GM12801 (cell line): Measurements from ENCODE around the gene GARIN5A.

Experiments
- TF ChIP-seq, protein P1 (sequence below): IDR thresholded peaks from one replicate; pipeline ENCODE4 v1.5.1; 2011; ENCODE audit warnings: control low read depth; ENCODE audit not compliant: insufficient read length; ENCODE audit errors: extremely low read depth

Gene GARIN5A

DNA sequence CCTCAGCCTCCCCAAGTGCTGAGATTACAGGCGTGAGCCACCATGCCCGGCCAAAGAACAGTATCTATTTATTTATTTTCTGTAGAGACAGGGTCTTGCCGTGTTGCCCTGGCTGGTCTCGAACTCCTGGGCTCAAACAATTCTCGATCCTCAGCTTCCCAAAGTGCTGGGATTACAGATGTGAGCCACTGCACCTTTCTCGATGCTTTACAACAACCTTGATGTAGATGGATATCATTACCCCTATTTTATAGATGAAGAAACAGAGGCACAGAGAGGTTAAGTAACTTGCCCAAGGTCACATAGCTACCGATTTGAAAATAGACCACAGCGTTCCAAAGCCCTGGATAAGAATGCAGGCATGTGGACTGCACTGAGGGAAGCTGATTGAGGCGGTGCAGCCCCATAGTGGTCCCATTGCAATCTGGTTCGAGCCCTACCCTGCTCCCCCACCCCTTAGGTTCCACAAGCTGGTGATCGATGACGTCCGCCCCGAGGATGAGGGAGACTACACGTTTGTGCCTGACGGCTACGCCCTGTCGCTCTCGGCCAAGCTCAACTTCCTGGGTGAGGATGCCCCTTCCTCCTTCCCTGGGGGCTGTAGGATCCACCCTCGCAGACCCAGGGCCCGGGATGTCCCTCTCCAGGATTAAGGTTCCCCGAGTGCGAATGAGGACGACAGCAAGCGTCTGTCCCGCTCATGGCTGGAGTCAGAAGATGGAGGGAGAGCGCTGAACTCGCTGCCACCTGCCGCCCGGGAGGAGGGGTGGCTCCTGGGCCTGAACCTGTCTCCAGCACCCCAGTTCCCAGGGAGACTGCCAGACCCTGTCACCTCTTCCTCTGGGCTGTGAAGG, 26.1 kb downstream of the GARIN5A start:
- TF ChIP-seq, protein P1, sequence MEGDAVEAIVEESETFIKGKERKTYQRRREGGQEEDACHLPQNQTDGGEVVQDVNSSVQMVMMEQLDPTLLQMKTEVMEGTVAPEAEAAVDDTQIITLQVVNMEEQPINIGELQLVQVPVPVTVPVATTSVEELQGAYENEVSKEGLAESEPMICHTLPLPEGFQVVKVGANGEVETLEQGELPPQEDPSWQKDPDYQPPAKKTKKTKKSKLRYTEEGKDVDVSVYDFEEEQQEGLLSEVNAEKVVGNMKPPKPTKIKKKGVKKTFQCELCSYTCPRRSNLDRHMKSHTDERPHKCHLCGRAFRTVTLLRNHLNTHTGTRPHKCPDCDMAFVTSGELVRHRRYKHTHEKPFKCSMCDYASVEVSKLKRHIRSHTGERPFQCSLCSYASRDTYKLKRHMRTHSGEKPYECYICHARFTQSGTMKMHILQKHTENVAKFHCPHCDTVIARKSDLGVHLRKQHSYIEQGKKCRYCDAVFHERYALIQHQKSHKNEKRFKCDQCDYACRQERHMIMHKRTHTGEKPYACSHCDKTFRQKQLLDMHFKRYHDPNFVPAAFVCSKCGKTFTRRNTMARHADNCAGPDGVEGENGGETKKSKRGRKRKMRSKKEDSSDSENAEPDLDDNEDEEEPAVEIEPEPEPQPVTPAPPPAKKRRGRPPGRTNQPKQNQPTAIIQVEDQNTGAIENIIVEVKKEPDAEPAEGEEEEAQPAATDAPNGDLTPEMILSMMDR = no peak

DNA sequence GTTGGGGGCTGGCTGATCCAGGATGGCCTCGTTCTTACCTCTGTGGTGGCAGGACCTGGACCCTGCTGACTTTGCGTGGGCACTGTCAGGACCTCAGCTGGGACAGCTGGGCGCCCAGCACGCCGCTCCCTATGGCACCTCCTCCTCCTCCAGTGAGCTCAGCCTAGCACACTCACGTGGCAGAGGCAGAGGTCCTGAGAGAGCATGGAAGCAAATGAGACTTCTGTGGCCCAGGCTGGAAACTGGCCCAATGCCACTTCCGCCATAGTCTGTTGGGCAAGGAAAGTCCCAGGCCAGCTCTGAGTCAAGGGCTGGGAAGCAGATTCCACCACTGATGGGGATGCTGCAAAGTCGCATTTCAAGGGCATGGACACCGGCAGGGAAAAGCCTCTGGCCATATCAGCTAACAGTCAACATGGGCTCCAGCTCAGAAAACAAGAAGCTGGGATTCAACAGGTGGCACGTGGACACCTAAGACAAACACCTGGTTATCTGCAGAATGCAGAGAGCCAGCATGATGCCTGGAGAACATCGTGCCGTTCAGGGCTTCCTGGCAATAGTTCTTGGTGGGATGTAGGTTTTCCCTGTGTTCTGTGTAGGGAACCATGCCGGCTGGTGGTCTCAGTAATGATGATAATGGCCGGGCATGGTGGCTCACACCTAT, 27.3 kb downstream of the GARIN5A start:
- TF ChIP-seq, protein P1 = no peak

DNA sequence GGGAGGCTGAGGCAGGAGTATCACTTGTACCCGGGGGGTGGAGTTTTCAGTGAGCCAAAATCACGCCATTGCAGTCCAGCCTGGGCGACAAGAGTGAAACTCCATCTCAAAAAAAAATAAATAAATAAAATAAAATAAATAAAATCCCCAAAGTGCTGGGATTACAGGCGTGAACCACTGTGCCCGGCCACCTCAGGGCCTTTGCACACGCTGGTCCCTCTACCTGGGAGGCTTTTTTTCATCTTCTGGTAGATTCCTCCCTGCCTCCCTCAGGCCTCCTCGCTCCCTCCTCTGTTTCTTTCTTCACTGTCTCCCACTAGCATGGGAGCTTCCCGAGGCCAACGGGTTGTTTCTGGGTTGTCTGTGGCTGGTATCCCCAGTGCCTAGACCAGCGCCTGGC, 28.9 kb downstream of the GARIN5A start:
- TF ChIP-seq, protein P1 = no peak

DNA sequence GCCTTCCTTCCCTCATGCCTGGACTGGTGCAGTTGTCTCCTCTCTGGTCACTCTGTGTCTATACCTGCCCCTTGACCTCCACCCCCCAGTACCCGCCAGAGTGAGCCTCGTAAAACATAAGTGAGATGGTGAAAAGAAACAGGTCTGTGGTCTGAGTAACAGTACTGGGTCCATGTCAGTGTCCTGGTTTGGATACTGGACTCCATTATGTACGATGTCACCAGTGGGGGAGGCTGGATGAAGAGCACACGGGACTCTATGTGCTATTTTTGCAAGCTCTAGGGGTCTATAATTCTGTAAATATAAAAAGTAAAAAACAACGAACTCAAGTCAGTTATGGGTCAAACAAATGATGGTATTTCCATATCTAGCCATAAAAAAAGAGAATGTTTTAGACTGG, 29.6 kb downstream of the GARIN5A start:
- TF ChIP-seq, protein P1 = no peak

DNA sequence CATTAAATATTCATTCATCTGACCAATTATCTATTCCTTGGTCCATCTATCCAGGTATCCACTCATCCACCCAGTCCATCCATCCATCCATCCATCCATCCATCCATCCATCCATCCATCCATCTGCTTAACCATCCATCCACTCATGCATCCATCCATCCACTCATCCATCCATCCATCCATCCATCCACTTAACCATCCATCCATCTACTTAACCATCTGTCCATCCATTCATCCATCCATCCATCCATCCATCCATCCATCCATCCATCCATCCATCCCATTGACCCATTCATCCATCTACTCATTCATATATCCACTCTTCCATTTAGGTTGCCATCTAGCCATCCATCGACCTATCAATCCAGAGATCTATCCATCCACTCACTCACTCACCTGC, 32.6 kb downstream of the GARIN5A start:
- TF ChIP-seq, protein P1 = no peak

DNA sequence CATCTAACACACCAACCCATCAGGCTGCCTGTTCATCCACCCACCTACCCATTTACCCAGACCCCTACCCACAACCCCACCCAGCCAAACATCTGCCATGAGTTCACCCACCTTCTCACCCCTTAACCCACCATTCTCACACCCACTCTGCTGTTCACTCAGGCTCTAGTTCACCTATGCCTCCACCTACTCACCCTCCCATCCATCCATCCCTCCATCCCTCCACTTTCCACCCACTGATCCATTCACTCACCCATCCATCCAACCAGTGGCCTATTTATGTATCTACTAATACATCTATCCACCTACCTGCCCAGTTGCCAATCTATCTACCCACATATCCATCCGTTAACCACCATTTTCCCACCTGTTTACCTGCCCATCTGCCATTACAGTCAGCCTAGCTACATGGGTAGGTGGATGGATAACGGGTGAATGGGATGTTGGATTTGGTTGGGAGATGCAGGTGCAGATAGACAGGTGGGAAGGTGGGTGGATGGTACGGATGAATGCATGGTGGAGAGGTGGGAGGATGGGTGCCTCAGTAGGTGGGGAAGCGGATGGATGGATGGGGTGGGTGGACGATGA, 38.7 kb downstream of the GARIN5A start:
- TF ChIP-seq, protein P1 = no peak

DNA sequence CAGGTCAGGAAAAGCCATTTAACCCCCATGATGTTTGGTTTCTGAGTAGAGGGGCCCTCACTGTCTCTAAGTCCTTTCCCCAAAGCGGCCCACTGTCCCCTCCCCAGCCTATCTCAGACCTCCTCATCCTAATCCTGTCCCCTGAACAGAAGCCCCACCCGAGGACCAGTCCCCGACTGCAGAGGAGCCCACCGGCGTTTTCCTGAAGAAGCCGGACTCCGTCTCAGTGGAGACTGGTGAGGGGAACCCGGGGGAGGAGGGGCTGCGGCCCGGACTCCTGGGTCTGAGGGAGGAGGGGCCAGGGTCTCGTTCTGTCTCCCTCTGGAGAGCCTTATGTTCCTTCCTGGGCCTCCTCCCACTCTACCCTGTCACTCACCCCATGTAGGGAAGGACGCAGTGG, 41.0 kb downstream of the GARIN5A start:
- TF ChIP-seq, protein P1 = no peak
